ENCODE results near the gene MAP7D1.

MAP7D1 gene

GRCh38 chr1:36160949-36161485 is 5.1 kb downstream of the MAP7D1 start:
- no peak for DNase-seq (ENCODE audit: low read depth)

GRCh38 chr1:36161641-36162531 is 5.9 kb downstream of the MAP7D1 start:
- no peak for TF ChIP-seq CTCF (IDR thresholded peaks at IDR 0.05; ENCODE audit: control insufficient read depth, extremely low read depth, insufficient read depth)
- peak overlapping the region; percentile 30 for H3K4me3 ChIP-seq (ENCODE audit: low read depth, low read length)
- DNase-seq (ENCODE audit: low read depth), result peak; percentile 65

More at GRCh38 chr1:36160949-36161485, 5.1 kb downstream of the MAP7D1 start:
- H3K4me3 ChIP-seq (ENCODE audit: low read depth, low read length), result peak overlapping the region; percentile 30
- peak; percentile 30 for TF ChIP-seq CTCF (IDR thresholded peaks at IDR 0.05; ENCODE audit: control insufficient read depth, extremely low read depth, insufficient read depth)

- H3K4me3 ChIP-seq (ENCODE audit: low read depth, low read length), result peak overlapping the region; percentile 6; the same call in 1 of the 2 replicates
- no peak for TF ChIP-seq CTCF (IDR thresholded peaks at IDR 0.05; ENCODE audit: control insufficient read depth, extremely low read depth, insufficient read depth)
- no peak for DNase-seq (ENCODE audit: low read depth)
Measured at GRCh38 chr1:36162680-36163239, 6.8 kb downstream of the MAP7D1 start.

- peak overlapping the region; percentile 25 for H3K4me3 ChIP-seq (ENCODE audit: low read depth, low read length)
- TF ChIP-seq CTCF (IDR thresholded peaks at IDR 0.05; ENCODE audit: control insufficient read depth, extremely low read depth, insufficient read depth), result no peak
- peak; percentile 99 for DNase-seq (ENCODE audit: low read depth)
Measured at GRCh38 chr1:36163426-36163825, 7.5 kb downstream of the MAP7D1 start.

GRCh38 chr1:36164361-36164760 is 8.4 kb downstream of the MAP7D1 start:
- H3K4me3 ChIP-seq (ENCODE audit: low read depth, low read length), result peak overlapping the region; percentile 25
- DNase-seq (ENCODE audit: low read depth), result no peak
- no peak for TF ChIP-seq CTCF (IDR thresholded peaks at IDR 0.05; ENCODE audit: control insufficient read depth, extremely low read depth, insufficient read depth)

- TF ChIP-seq CTCF (IDR thresholded peaks at IDR 0.05; ENCODE audit: control insufficient read depth, extremely low read depth, insufficient read depth), result no peak
- no peak for DNase-seq (ENCODE audit: low read depth)
- no peak overlapping the region for H3K4me3 ChIP-seq (ENCODE audit: low read depth, low read length)
Measured at GRCh38 chr1:36165145-36165544, 9.2 kb downstream of the MAP7D1 start.

All from LNCaP clone FGC (cell line).